Kidney epithelial cell (primary cell): ENCODE measurements around the gene NR5A2. TPM values are rescaled to one million over a fixed set of nuclear protein-coding genes. Genes with fewer than 3 reads are reported as not detected.

Experiments used
- DNase-seq: peaks from one replicate; pipeline ENCODE4 v3.0.0-alpha.2; 2010; ENCODE audit warnings: low read depth
- H3K27me3 ChIP-seq: 2 replicates; pipeline ENCODE4 v1.6.0; 2011; ENCODE audit warnings: low read length; ENCODE audit not compliant: control insufficient read depth, insufficient read depth
- H3K36me3 ChIP-seq: 2 replicates; pipeline ENCODE4 v1.5.1; 2011; ENCODE audit warnings: low read length; ENCODE audit not compliant: control insufficient read depth, insufficient read depth
- H3K4me3 ChIP-seq: 2 replicates; pipeline ENCODE4 v1.5.1; 2011; ENCODE audit warnings: low read depth, mild to moderate bottlenecking, control low read depth, low read length
- CTCF ChIP-seq: IDR thresholded peaks from 2 replicates; pipeline ENCODE4 v1.5.1; 2011; ENCODE audit warnings: mild to moderate bottlenecking, moderate library complexity, low read length, control low read depth, inconsistent platforms; ENCODE audit not compliant: insufficient read depth, poor library complexity, severe bottlenecking
- total RNA-seq: library from RNA; depleted of rRNA; stranded (reverse); fragments of >200 nt; gene quantifications from 2 replicates; pipeline ENCODE4 v1.2.3, GENCODE V29; 2015

The NR5A2 gene
- total RNA-seq, 1 donor from 2014 or later, result not detected

- Histone ChIP-seq H3K27me3 (no peaks in the 10 kb centered on the region), H3K4me3 (no peak overlapping the region), H3K36me3 (no peaks in the 10 kb centered on the region)
- TF ChIP-seq CTCF, result no peak
- DNase-seq, result no peak
Measured at GRCh38 chr1:200147094-200147493, 119.6 kb downstream of the NR5A2 start.

- Histone ChIP-seq H3K36me3 (no peaks in the 10 kb centered on the region), H3K27me3 (no peaks in the 10 kb centered on the region), H3K4me3 (no peak overlapping the region)
- no peak for TF ChIP-seq CTCF
- no peak for DNase-seq
Measured at GRCh38 chr1:200147742-200148141, 120.2 kb downstream of the NR5A2 start.

- no peak overlapping the region for H3K4me3 ChIP-seq
- no peak for TF ChIP-seq CTCF
- no peaks in the 10 kb centered on the region for H3K27me3 ChIP-seq
- H3K36me3 ChIP-seq, result no peaks in the 10 kb centered on the region
- no peak for DNase-seq
Measured at GRCh38 chr1:200150006-200150405, 122.5 kb downstream of the NR5A2 start.

- TF ChIP-seq CTCF, result no peak
- peak; percentile 83 for DNase-seq
- Histone ChIP-seq H3K27me3 (no peaks in the 10 kb centered on the region), H3K36me3 (no peaks in the 10 kb centered on the region), H3K4me3 (no peak overlapping the region)
Measured at GRCh38 chr1:200150721-200151120, 123.2 kb downstream of the NR5A2 start.

- no peak for TF ChIP-seq CTCF
- no peak for DNase-seq
- H3K27me3 ChIP-seq, result no peaks in the 10 kb centered on the region
- no peak overlapping the region for H3K4me3 ChIP-seq
- H3K36me3 ChIP-seq, result no peaks in the 10 kb centered on the region
Measured at GRCh38 chr1:200152336-200152735, 124.8 kb downstream of the NR5A2 start.

GRCh38 chr1:200153277-200154055 lies 126.0 kb downstream of the NR5A2 start:
- H3K4me3 ChIP-seq, result no peak overlapping the region
- no peaks in the 10 kb centered on the region for H3K36me3 ChIP-seq
- no peak for DNase-seq
- H3K27me3 ChIP-seq, result no peaks in the 10 kb centered on the region
- no peak for TF ChIP-seq CTCF
